NB4 (cell line): ENCODE data around the gene RGS10.

Experiments used
- CTCF ChIP-seq: IDR thresholded peaks from one replicate; pipeline ENCODE4 v1.5.1; 2012; ENCODE audit warnings: low read depth, low read length
- POLR2A ChIP-seq: IDR thresholded peaks from 2 replicates; pipeline ENCODE4 v1.6.1; 2011; ENCODE audit warnings: mild to moderate bottlenecking; ENCODE audit not compliant: insufficient read length; ENCODE audit errors: extremely low read depth

DNA sequence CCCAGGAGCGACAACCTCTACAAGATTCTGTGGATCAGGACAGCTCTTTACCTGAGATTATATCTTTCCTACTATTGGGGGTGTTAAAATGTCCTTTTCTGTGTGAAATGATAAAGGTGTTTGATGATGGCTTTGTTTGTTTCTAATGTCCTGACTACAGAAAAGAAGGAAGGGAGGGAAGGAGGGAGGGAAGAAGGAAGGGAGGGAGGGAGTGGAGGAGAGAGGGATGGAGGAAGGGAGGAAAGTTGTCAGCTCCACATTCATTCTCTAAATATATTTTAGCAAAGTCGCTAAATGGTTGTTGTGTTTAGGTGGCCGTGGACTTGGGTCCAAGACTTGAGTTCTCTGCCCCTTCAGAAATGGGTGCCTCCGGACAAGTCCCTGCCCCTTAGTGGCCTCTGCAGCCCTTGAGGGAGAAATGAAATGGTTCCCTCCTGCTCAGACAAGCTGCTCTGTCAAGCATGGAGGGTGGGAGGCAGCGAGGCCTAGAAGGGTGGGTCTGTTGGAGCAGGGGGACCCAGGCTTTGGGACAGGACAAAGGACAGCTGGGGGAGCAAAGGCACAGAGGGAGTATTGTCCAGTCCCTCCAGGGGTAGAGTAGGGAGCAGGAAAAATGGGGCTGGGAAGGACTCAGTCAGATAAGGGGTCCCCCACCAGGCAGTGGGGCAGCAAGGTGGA lies 4.4 kb downstream of the RGS10 start:
- TF ChIP-seq POLR2A = no peak
- no peak for TF ChIP-seq CTCF
